Measurements from ENCODE around the gene RAPGEF3.
A peak's percentile ranks its signal among the peaks of the same experiment; 100 is the strongest.

Gene RAPGEF3

GRCh38 chr12:47770086-47770726 lies 11.5 kb upstream of the RAPGEF3 start:
- Histone ChIP-seq H3K27ac (no peak overlapping the region), H3K9ac (no peak overlapping the region), H4K20me1 (peaks cover 0 to 8% (median 0%) of the 10 kb centered on the region in 11 experiments; a peak in 1 of 22 replicates), H3K9me3 (replicated peaks in 1 of 11) (no peaks in the 10 kb centered on the region), H3K4me3 (no peak overlapping the region), H3K36me3 (no peaks in the 10 kb centered on the region), H3K4me1 (peaks cover 25 to 55% (median 43%) of the 10 kb centered on the region in 10 experiments), H3K4me2 (peak overlapping the region in 6 of 11 experiments; percentile 9 to 58 (median 49); a peak in 12 of 22 replicates), H3K27me3 (no peaks in the 10 kb centered on the region; a peak in 1 of 22 replicates)
- TF ChIP-seq Cebpa-rat (IDR thresholded peaks at IDR 0.05), result peak; percentile 75 to 97 (median 92)

DNA sequence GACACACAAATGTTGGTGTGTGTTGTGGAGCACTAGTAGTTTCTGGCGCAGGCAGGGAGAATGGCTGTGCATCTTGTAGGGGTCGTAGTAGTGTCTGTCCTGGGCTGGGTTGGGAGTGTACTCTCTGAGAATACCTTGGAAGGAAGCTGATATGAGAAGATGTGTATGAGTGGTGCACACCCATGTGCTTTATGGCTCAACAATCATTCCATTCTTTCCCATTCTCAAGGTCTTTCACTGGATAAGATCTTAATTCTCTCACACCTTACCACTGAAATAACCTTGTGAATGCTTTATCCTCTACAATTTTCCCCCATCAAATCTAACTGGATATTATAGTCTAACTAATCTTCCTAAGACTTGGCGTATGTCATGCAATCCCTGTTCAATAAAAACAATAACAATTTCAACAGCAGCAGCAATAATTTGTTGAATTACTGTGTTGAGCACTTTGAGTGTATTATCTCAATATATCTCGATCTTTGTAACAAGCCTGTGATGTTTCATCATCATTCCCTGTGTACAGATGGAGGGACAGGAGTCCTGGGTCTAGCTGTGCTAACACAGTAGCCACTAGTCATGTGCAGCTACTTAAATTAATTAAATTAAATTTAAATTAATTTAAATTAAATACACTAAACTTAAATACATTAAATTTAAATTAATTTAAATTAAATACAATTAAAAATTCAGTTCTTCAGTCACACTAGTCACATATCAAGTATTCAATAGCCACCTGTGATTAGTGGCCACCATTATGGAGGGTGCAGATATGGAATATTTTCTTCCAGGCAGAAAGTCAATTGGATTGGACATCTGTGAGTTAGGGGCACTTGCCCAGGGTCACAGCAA lies 10.8 kb upstream of the RAPGEF3 start:
- TF ChIP-seq Cebpa-rat (IDR thresholded peaks at IDR 0.05), result no peak
- Histone ChIP-seq H3K9ac (no peak overlapping the region), H3K36me3 (no peaks in the 10 kb centered on the region), H3K27ac (no peak overlapping the region), H3K4me3 (no peak overlapping the region), H3K27me3 (no peaks in the 10 kb centered on the region; a peak in 1 of 22 replicates), H3K4me1 (peaks cover 19 to 52% (median 41%) of the 10 kb centered on the region in 10 experiments), H3K4me2 (peak overlapping the region in 5 of 11 experiments; percentile 23 to 58 (median 50); a peak in 8 of 22 replicates), H4K20me1 (peaks cover 0 to 5% (median 0%) of the 10 kb centered on the region in 11 experiments; a peak in 2 of 22 replicates), H3K9me3 (replicated peaks in 1 of 11) (no peaks in the 10 kb centered on the region)

DNA sequence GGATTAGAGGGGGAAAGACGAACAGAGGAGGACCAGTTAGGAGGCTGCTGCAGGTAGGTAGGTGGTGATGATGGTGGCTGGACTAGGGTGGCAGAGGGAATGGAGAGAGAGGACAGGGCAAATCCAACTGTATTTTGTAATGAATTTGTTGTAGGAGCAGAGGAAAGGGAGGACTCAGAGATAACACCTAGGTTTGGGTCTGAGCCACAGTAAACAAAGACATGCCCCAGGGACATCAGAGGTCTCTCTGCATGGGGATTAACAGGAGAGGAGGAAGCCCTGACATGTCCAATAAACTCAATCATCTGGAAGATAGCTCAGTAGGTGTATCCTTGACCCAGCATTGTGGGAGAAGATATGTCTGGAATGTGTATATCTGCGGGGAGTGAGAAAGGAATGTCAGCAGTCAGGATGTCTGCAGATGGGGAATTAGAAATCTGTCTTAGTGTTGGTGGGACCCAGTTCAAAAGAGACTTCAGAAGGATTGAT lies 9.7 kb upstream of the RAPGEF3 start:
- Histone ChIP-seq H4K20me1 (no peaks in the 10 kb centered on the region; a peak in 1 of 22 replicates), H3K27ac (no peak overlapping the region), H3K9me3 (replicated peaks in 1 of 11) (no peaks in the 10 kb centered on the region), H3K4me3 (no peak overlapping the region), H3K36me3 (no peaks in the 10 kb centered on the region), H3K4me2 (no peak overlapping the region), H3K4me1 (peaks cover 23 to 53% (median 42%) of the 10 kb centered on the region in 10 experiments), H3K9ac (no peak overlapping the region), H3K27me3 (no peaks in the 10 kb centered on the region; a peak in 1 of 22 replicates)
- TF ChIP-seq Cebpa-rat (IDR thresholded peaks at IDR 0.05), result no peak

- Histone ChIP-seq H3K4me3 (no peak overlapping the region), H3K36me3 (no peaks in the 10 kb centered on the region), H3K4me1 (peaks cover 26 to 62% (median 49%) of the 10 kb centered on the region in 10 experiments), H3K9ac (no peak overlapping the region; a peak in 1 of 22 replicates), H4K20me1 (no peaks in the 10 kb centered on the region; a peak in 1 of 22 replicates), H3K9me3 (replicated peaks in 1 of 11) (no peaks in the 10 kb centered on the region), H3K27ac (no peak overlapping the region), H3K4me2 (peak overlapping the region in 3 of 11 experiments; percentile 23 to 53 (median 51); a peak in 3 of 22 replicates), H3K27me3 (no peaks in the 10 kb centered on the region; a peak in 1 of 22 replicates)
- no peak for TF ChIP-seq Cebpa-rat (IDR thresholded peaks at IDR 0.05)
Measured at GRCh38 chr12:47767216-47767724, 8.6 kb upstream of the RAPGEF3 start.

DNA sequence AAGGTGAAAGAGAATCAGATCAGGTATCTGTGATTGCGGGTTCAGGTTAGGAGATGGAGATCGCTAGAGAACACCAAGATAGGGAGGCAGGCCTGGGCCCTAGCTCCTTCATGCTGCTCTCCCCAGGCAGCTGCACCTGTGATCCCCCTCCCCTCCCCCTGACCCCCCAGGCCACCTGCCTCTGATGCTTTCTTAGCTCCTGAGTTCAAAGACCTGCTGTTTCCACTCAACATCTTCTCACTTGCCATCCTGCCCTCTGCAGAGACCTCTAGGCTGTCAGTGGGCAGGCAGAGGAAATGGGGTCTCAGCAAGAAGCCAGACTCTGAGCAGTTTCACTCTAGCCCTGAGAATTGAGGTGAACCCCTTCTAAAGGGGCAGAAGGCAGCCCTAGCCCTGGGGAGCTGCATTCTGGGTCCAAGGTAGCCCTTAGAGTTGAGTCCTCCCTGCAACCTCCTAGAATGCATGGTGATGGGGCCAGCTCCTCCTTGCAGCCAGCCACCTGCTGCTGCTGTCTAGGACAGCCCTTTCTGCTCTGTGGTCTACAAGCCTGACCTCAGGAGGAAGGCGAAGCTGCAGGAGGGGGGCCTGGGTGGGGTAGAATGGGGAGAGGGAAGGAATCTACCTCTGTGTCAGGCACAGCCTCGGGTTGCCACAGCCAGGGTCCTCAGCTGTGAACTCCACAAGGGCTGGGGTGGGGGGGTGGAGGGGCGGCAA lies 8.0 kb upstream of the RAPGEF3 start:
- Histone ChIP-seq H3K36me3 (no peaks in the 10 kb centered on the region), H3K4me1 (peaks cover 26 to 68% (median 51%) of the 10 kb centered on the region in 10 experiments), H3K4me3 (no peak overlapping the region), H3K27ac (no peak overlapping the region), H3K27me3 (no peaks in the 10 kb centered on the region), H4K20me1 (no peaks in the 10 kb centered on the region; a peak in 1 of 22 replicates), H3K9me3 (replicated peaks in 1 of 11) (no peaks in the 10 kb centered on the region), H3K9ac (no peak overlapping the region), H3K4me2 (peak overlapping the region in 8 of 11 experiments; percentile 19 to 57 (median 48); a peak in 12 of 22 replicates)
- no peak for TF ChIP-seq Cebpa-rat (IDR thresholded peaks at IDR 0.05)

DNA sequence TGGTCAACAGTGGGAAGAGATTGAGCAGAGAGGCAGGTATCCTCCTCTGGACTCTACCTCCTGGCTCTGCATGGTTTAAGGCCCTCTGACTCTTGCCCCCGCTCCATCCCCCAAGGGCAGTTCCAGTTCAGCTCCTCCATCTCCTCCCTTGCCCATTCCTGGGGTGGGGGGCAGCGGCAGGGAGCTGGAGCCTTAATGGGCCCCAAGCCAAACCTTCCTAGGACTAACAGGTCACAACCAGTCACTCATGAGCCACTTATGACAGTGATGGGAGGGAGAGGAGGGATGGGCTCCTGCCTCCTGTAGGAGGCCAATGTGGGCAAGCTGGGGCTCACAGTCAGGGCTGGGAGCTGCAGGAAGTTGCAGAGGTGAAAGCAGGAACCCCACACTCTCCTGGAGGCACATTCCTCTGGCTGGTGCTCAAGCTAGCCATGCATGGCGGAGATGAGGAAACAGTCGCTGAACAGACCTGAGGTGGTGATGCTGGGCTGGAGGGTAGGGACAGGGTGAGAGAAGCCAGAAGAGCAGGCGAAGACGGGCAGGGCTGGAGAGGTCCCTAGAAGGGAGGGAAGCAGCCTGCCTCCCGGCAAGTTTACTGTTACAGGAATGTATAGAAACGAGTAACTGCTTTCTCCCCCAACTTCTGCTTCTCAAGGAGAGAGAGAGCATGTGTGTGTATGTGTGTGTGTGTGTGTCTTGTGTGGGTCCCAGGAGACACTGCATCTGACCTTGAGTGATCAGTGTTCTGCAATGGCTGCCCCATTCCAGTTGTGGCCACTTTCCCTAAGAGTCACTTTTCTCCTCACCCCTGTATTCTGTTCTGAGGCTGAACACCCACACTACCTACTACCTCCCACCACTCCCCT lies 5.0 kb upstream of the RAPGEF3 start:
- Histone ChIP-seq H3K36me3 (no peaks in the 10 kb centered on the region), H3K4me1 (peaks cover 24 to 84% (median 66%) of the 10 kb centered on the region in 10 experiments), H3K4me3 (no peak overlapping the region), H3K4me2 (peak overlapping the region; percentile 65 to 89 (median 78)), H3K27ac (peak overlapping the region in 6 of 11 experiments; percentile 6 to 48 (median 44); a peak in 9 of 22 replicates), H3K27me3 (no peaks in the 10 kb centered on the region), H3K9ac (peak overlapping the region in 4 of 11 experiments; percentile 11 to 32 (median 22); a peak in 4 of 22 replicates), H3K9me3 (replicated peaks in 1 of 11) (no peaks in the 10 kb centered on the region), H4K20me1 (no peaks in the 10 kb centered on the region; a peak in 1 of 22 replicates)
- no peak for TF ChIP-seq Cebpa-rat (IDR thresholded peaks at IDR 0.05)

DNA sequence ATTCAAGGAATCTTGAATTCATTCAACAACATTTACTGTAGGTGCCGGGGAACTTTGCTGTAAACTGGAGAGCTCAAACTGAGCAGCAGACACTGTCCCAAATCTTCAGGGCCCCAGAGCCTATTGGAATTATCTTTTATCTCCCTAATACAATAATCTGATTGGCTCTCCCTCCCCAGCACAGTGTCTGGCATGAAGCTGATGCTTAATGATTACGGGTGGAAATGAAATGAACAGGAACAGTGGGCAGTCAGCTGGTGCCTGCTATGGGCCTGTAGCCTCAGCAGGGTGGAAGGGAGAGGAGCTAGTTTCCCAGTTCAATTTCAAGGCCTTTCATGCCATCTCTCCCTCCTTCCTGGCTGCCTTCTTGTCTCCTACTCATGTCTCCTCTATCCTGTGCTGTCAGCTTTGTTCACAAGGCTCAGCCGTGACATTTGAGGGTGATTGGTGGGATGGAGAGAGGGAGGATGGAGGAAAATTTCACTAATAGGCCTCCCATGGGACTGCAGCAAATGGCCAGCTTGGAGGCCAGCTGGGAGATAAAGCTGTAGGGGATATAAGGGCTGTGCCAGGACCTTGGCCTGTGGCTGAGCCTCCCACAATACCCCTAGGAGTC lies 4.3 kb upstream of the RAPGEF3 start:
- TF ChIP-seq Cebpa-rat (IDR thresholded peaks at IDR 0.05), result no peak
- H3K4me3 ChIP-seq, result no peak overlapping the region
- H3K9ac ChIP-seq, result no peak overlapping the region
- no peaks in the 10 kb centered on the region; a peak in 1 of 22 replicates for H4K20me1 ChIP-seq
- peak overlapping the region in 5 of 11 experiments; percentile 12 to 48 (median 45); a peak in 7 of 22 replicates for H3K27ac ChIP-seq
- peak overlapping the region; percentile 65 to 89 (median 78) for H3K4me2 ChIP-seq
- peaks cover 31 to 89% (median 74%) of the 10 kb centered on the region in 10 experiments for H3K4me1 ChIP-seq
- no peaks in the 10 kb centered on the region for H3K27me3 ChIP-seq
- no peaks in the 10 kb centered on the region for H3K9me3 ChIP-seq (replicated peaks in 1 of 11)
- H3K36me3 ChIP-seq, result no peaks in the 10 kb centered on the region
